Activated naive CD4-positive, alpha-beta T cell treated with anti-CD3 and anti-CD28 coated beads for 36 hours (primary cell): Measurements from ENCODE around the gene RHOT2. TPM values are rescaled to one million over a fixed set of nuclear protein-coding genes. Genes with fewer than 3 reads are reported as not detected.

Experiments used
- CTCF ChIA-PET: fragments of 350-600 bp; sonication (Branson Sonifier 250); formaldehyde crosslinking; loops from one replicate; lab custom pipeline; 2021; ENCODE audit warnings: antibody characterized with exemption; lab: Charles Lee
- DNase-seq: peaks from one replicate; pipeline ENCODE4 v3.0.0-alpha.2; 2020
- H3K27ac Mint-ChIP-seq: one replicate; pipeline ENCODE4 v1.8.0; 2021; ENCODE audit warnings: mild to moderate bottlenecking, mixed read lengths
- H3K27me3 Mint-ChIP-seq: one replicate; pipeline ENCODE4 v1.8.0; 2021; ENCODE audit warnings: low read depth, mixed read lengths
- H3K36me3 Mint-ChIP-seq: one replicate; pipeline ENCODE4 v1.8.0; 2021; ENCODE audit warnings: low read depth, mixed read lengths
- H3K4me1 Mint-ChIP-seq: one replicate; pipeline ENCODE4 v1.8.0; 2021; ENCODE audit warnings: low read depth, mixed read lengths
- H3K4me3 Mint-ChIP-seq: one replicate; pipeline ENCODE4 v1.8.0; 2021; ENCODE audit warnings: mild to moderate bottlenecking, moderate library complexity, mixed read lengths
- H3K9me3 Mint-ChIP-seq: one replicate; pipeline ENCODE4 v1.8.0; 2021; ENCODE audit warnings: mixed read lengths
- intact Hi-C: fragments of 100-400 bp; cut with micrococcal nuclease; formaldehyde crosslinking; loops from one replicate; pipeline ENCODE4 v1.15.1; 2023
- total RNA-seq, 2 experiments: library from RNA; stranded (reverse); gene quantifications; one replicate each; pipeline ENCODE4 v1.2.3, GENCODE V29; 2021

RHOT2 gene
- 10 to 100 TPM; 81.9 to 84.0 TPM for total RNA-seq

GRCh38 chr16:667780-668518 lies at the start of gene RHOT2:
RHOT2 (plus strand) TSS chr16:668132; CDS start chr16:668200, 68 bp downstream.
- CTCF ChIA-PET, result interaction anchor here (0.6 to 1.6 kb wide), 5 partner anchors 8 to 475 kb away, joined by 3 read pairs; no protein-coding TSS in a partner anchor
- intact Hi-C loops, result loop anchor here (1.0 to 5.0 kb wide), 4 partner anchors 12 to 276 kb away; partner anchors contain the start of genes STUB1, WDR24 and WDR90
- peak within 1 kb of the TSS; percentile 78 for H3K4me3 Mint-ChIP-seq

GRCh38 chr16:619476-620100 lies 48.3 kb upstream of the RHOT2 start:
- intact Hi-C loops, result no loop called here
- CTCF ChIA-PET, result no interaction called here
- peaks cover 2% of the 10 kb centered on the region for H3K36me3 Mint-ChIP-seq
- H3K27ac Mint-ChIP-seq, result no peak overlapping the region
- no peaks in the 10 kb centered on the region for H3K4me1 Mint-ChIP-seq
- DNase-seq, result no peak
- no peaks in the 10 kb centered on the region for H3K9me3 Mint-ChIP-seq
- no peaks in the 10 kb centered on the region for H3K27me3 Mint-ChIP-seq
- H3K4me3 Mint-ChIP-seq, result no peak overlapping the region

More at GRCh38 chr16:667780-668518, at the start of gene RHOT2:
- peak within 1 kb of the TSS; percentile 83 for H3K27ac Mint-ChIP-seq
- no peaks in the 10 kb centered on the region for H3K27me3 Mint-ChIP-seq
- DNase-seq, result peak; percentile 94
- H3K36me3 Mint-ChIP-seq, result peaks cover 16% of the 10 kb centered on the region
- H3K4me1 Mint-ChIP-seq, result peaks cover 11% of the 10 kb centered on the region
- H3K9me3 Mint-ChIP-seq, result no peaks in the 10 kb centered on the region

- intact Hi-C loops, result no loop called here
- no peak for DNase-seq
- Mint-ChIP-seq H3K9me3 (no peaks in the 10 kb centered on the region), H3K27me3 (no peaks in the 10 kb centered on the region), H3K4me3 (no peak overlapping the region), H3K36me3 (no peaks in the 10 kb centered on the region), H3K4me1 (no peaks in the 10 kb centered on the region), H3K27ac (no peak overlapping the region)
- CTCF ChIA-PET, result no interaction called here
These were observed 47.0 kb upstream of the RHOT2 start for GRCh38 chr16:620700-621525.

GRCh38 chr16:621526-622105 lies 46.3 kb upstream of the RHOT2 start:
- Mint-ChIP-seq H3K4me1 (no peaks in the 10 kb centered on the region), H3K9me3 (no peaks in the 10 kb centered on the region), H3K36me3 (no peaks in the 10 kb centered on the region), H3K4me3 (no peak overlapping the region), H3K27me3 (no peaks in the 10 kb centered on the region), H3K27ac (no peak overlapping the region)
- CTCF ChIA-PET, result interaction anchor here (0.6 kb wide), 1 partner anchor 515 kb away, joined by 3 read pairs; no protein-coding TSS in a partner anchor
- DNase-seq, result no peak
- intact Hi-C loops, result no loop called here

GRCh38 chr16:622920-623280 lies 45.0 kb upstream of the RHOT2 start:
- Mint-ChIP-seq H3K27ac (no peak overlapping the region), H3K27me3 (no peaks in the 10 kb centered on the region), H3K4me3 (no peak overlapping the region), H3K4me1 (no peaks in the 10 kb centered on the region), H3K36me3 (no peaks in the 10 kb centered on the region), H3K9me3 (no peaks in the 10 kb centered on the region)
- no peak for DNase-seq
- CTCF ChIA-PET, result no interaction called here
- intact Hi-C loops, result no loop called here

- Mint-ChIP-seq H3K4me1 (no peaks in the 10 kb centered on the region), H3K36me3 (no peaks in the 10 kb centered on the region), H3K27ac (no peak overlapping the region), H3K27me3 (no peaks in the 10 kb centered on the region), H3K9me3 (no peaks in the 10 kb centered on the region), H3K4me3 (no peak overlapping the region)
- intact Hi-C loops, result no loop called here
- CTCF ChIA-PET, result no interaction called here
- DNase-seq, result no peak
These were observed 43.3 kb upstream of the RHOT2 start for GRCh38 chr16:624526-625070.

- CTCF ChIA-PET, result no interaction called here
These were observed 42.6 kb upstream of the RHOT2 start for GRCh38 chr16:625117-625976.

GRCh38 chr16:625977-626765 lies 41.8 kb upstream of the RHOT2 start:
- Mint-ChIP-seq H3K4me1 (no peaks in the 10 kb centered on the region), H3K27ac (no peak overlapping the region), H3K9me3 (no peaks in the 10 kb centered on the region), H3K27me3 (no peaks in the 10 kb centered on the region), H3K36me3 (no peaks in the 10 kb centered on the region), H3K4me3 (no peak overlapping the region)
- no peak for DNase-seq
- CTCF ChIA-PET, result no interaction called here
- intact Hi-C loops, result no loop called here

More at GRCh38 chr16:625117-625976, 42.6 kb upstream of the RHOT2 start:
- Mint-ChIP-seq H3K27ac (no peak overlapping the region), H3K36me3 (no peaks in the 10 kb centered on the region), H3K27me3 (no peaks in the 10 kb centered on the region), H3K4me3 (no peak overlapping the region), H3K9me3 (no peaks in the 10 kb centered on the region), H3K4me1 (no peaks in the 10 kb centered on the region)
- intact Hi-C loops, result no loop called here
- no peak for DNase-seq

- H3K9me3 Mint-ChIP-seq, result no peaks in the 10 kb centered on the region
- no peak for DNase-seq
- H3K4me1 Mint-ChIP-seq, result no peaks in the 10 kb centered on the region
- H3K36me3 Mint-ChIP-seq, result no peaks in the 10 kb centered on the region
- H3K4me3 Mint-ChIP-seq, result no peak overlapping the region
- no peaks in the 10 kb centered on the region for H3K27me3 Mint-ChIP-seq
- intact Hi-C loops, result no loop called here
- H3K27ac Mint-ChIP-seq, result no peak overlapping the region
- CTCF ChIA-PET, result no interaction called here
These were observed 41.0 kb upstream of the RHOT2 start for GRCh38 chr16:626787-627453.

GRCh38 chr16:627454-628239 lies 40.3 kb upstream of the RHOT2 start:
- no peak overlapping the region for H3K4me3 Mint-ChIP-seq
- CTCF ChIA-PET, result no interaction called here
- no peaks in the 10 kb centered on the region for H3K9me3 Mint-ChIP-seq
- no peaks in the 10 kb centered on the region for H3K27me3 Mint-ChIP-seq
- intact Hi-C loops, result no loop called here
- H3K36me3 Mint-ChIP-seq, result no peaks in the 10 kb centered on the region
- no peak for DNase-seq
- H3K4me1 Mint-ChIP-seq, result no peaks in the 10 kb centered on the region
- H3K27ac Mint-ChIP-seq, result no peak overlapping the region
